Natural killer cell (primary cell): ENCODE data around the gene SLC12A8. TPM values are rescaled to one million over a fixed set of nuclear protein-coding genes. Genes with fewer than 3 reads are reported as not detected.

Experiments used
- ATAC-seq, 3 donors: fragments of 150-1000 bp in 2 of 3; fragments of 200-7000 bp in 1 of 3; cut with Tn5 transposase; 1 replicate in 1 of 3; 2 replicates in 2 of 3; pipeline ENCODE4 v1.10.0; 2021; ENCODE audit warnings: mild to moderate bottlenecking in 2 of 3, moderate library complexity in 2 of 3
- DNase-seq, 2 donors: peaks; one replicate each; pipeline versions ENCODE4 v3.0.0 to v3.0.0-alpha.2; 2013 to 2021; ENCODE audit warnings: mixed read lengths in 1 of 2
- H3K27ac ChIP-seq: one replicate; pipeline ENCODE4 v1.5.1; 2013; ENCODE audit warnings: mild to moderate bottlenecking, low read length
- H3K27me3 ChIP-seq: one replicate; pipeline ENCODE4 v1.6.1; 2013; ENCODE audit warnings: low read length; ENCODE audit not compliant: control insufficient read depth, insufficient read depth
- H3K36me3 ChIP-seq: one replicate; pipeline ENCODE4 v1.6.1; 2013; ENCODE audit warnings: low read length; ENCODE audit not compliant: control insufficient read depth, insufficient read depth
- H3K4me1 ChIP-seq: one replicate; pipeline ENCODE4 v1.6.1; 2013; ENCODE audit warnings: low read length; ENCODE audit not compliant: control insufficient read depth, insufficient read depth
- H3K4me3 ChIP-seq: one replicate; pipeline ENCODE4 v1.5.1; 2013; ENCODE audit warnings: low read length
- H3K9me3 ChIP-seq: one replicate; pipeline ENCODE4 v1.6.1; 2013; ENCODE audit warnings: low read length; ENCODE audit not compliant: control insufficient read depth, insufficient read depth
- H3K27ac Mint-ChIP-seq, 2 donors: one replicate each; pipeline ENCODE4 v1.8.0; 2022; ENCODE audit warnings: mild to moderate bottlenecking in 2 of 2, mixed read lengths in 2 of 2, moderate library complexity in 1 of 2
- H3K27me3 Mint-ChIP-seq, 2 donors: one replicate each; pipeline ENCODE4 v1.8.0; 2022; ENCODE audit warnings: low read depth in 2 of 2, mixed read lengths in 2 of 2
- H3K36me3 Mint-ChIP-seq: one replicate; pipeline ENCODE4 v1.8.0; 2022; ENCODE audit warnings: mixed read lengths
- H3K4me1 Mint-ChIP-seq, 2 donors: one replicate each; pipeline ENCODE4 v1.8.0; 2022; ENCODE audit warnings: mixed read lengths in 2 of 2
- H3K4me3 Mint-ChIP-seq: one replicate; pipeline ENCODE4 v1.8.0; 2022; ENCODE audit warnings: mild to moderate bottlenecking, moderate library complexity, mixed read lengths
- H3K9me3 Mint-ChIP-seq, 2 donors: one replicate each; pipeline ENCODE4 v1.8.0; 2022; ENCODE audit warnings: mixed read lengths in 2 of 2
- CTCF ChIP-seq: fragments of 200-600 bp; IDR thresholded peaks from one replicate; pipeline ENCODE4 v1.8.0; 2022; ENCODE audit warnings: antibody characterized with exemption
- WGBS: methylation state at CpG from one replicate; pipeline ENCODE4 v1.1.7; 2013; ENCODE audit warnings: missing lambda C conversion rate; ENCODE audit not compliant: insufficient coverage; 5-methylcytosine and 5-hydroxymethylcytosine counted together
- intact Hi-C: fragments of 100-400 bp; cut with micrococcal nuclease; formaldehyde crosslinking; loops from one replicate; pipeline ENCODE4 v1.14.2; 2022
- total RNA-seq, 4 donors: library from RNA; stranded (reverse); fragments of 120-200 nt in 1 of 4; gene quantifications; one replicate each; pipeline versions ENCODE4 v1.2.3 to v1.2.4, GENCODE V29; 2013 to 2022

Gene SLC12A8
- total RNA-seq, 3 donors from 2014 or later (not counting 1 experiment from before 2014, with no cell fraction given) = 0.25 to 1.4 (median 0.61) TPM

- DNase-seq (no peak), ATAC-seq (no peak)
- 69% methylated on average over 15 of the region's 15 CpGs for WGBS
- Histone ChIP-seq H3K4me3 (no peak overlapping the region), H3K4me1 (peaks cover 20% of the 10 kb centered on the region), H3K27me3 (no peaks in the 10 kb centered on the region), H3K36me3 (no peaks in the 10 kb centered on the region), H3K9me3 (no peaks in the 10 kb centered on the region), H3K27ac (no peak overlapping the region)
- Mint-ChIP-seq H3K27ac (no peak overlapping the region), H3K9me3 (no peaks in the 10 kb centered on the region), H3K4me1 (peaks cover 9 to 11% of the 10 kb centered on the region in 2 donors), H3K4me3 (no peak overlapping the region), H3K36me3 (no peaks in the 10 kb centered on the region), H3K27me3 (peaks cover 2 to 6% of the 10 kb centered on the region in 2 donors)
- intact Hi-C loops = no loop called here
- no peak for TF ChIP-seq CTCF
Observed at GRCh38 chr3:125163739-125164601, 48.6 kb downstream of the SLC12A8 start.

GRCh38 chr3:125161607-125162219, 50.8 kb downstream of the SLC12A8 start:
- WGBS = 93% methylated on average over 12 of the region's 12 CpGs
- intact Hi-C loops = no loop called here
- no peak for ATAC-seq

GRCh38 chr3:125160606-125161371, 51.8 kb downstream of the SLC12A8 start:
- no peak for ATAC-seq
- Histone ChIP-seq H3K4me3 (no peak overlapping the region), H3K4me1 (peaks cover 24% of the 10 kb centered on the region), H3K36me3 (no peaks in the 10 kb centered on the region), H3K9me3 (no peaks in the 10 kb centered on the region), H3K27ac (no peak overlapping the region), H3K27me3 (no peaks in the 10 kb centered on the region)
- Mint-ChIP-seq H3K27ac (no peak overlapping the region), H3K27me3 (peaks cover 0 to 4% of the 10 kb centered on the region in 2 donors), H3K4me3 (no peak overlapping the region), H3K4me1 (peaks cover 0 to 4% of the 10 kb centered on the region in 2 donors), H3K36me3 (no peaks in the 10 kb centered on the region), H3K9me3 (no peaks in the 10 kb centered on the region)
- WGBS = 96% methylated on average over 9 of the region's 9 CpGs
- TF ChIP-seq CTCF = no peak
- DNase-seq = no peak
- intact Hi-C loops = no loop called here

More at GRCh38 chr3:125161607-125162219, 50.8 kb downstream of the SLC12A8 start:
- H3K4me3 Mint-ChIP-seq = no peak overlapping the region
- no peaks in the 10 kb centered on the region for H3K27me3 ChIP-seq
- peaks cover 20% of the 10 kb centered on the region for H3K4me1 ChIP-seq
- no peak overlapping the region for H3K4me3 ChIP-seq
- no peak overlapping the region for H3K27ac Mint-ChIP-seq
- H3K9me3 ChIP-seq = no peaks in the 10 kb centered on the region
- peaks cover 0 to 4% of the 10 kb centered on the region in 2 donors for H3K27me3 Mint-ChIP-seq
- no peak for DNase-seq
- no peak overlapping the region for H3K27ac ChIP-seq
- H3K36me3 ChIP-seq = no peaks in the 10 kb centered on the region
- no peak for TF ChIP-seq CTCF
- H3K9me3 Mint-ChIP-seq = no peaks in the 10 kb centered on the region
- H3K36me3 Mint-ChIP-seq = no peaks in the 10 kb centered on the region
- peaks cover 0 to 4% of the 10 kb centered on the region in 2 donors for H3K4me1 Mint-ChIP-seq
